ENCODE data around the gene RCOR3.
"Not testable (repeated sequence)": the region's sequence is repeated elsewhere in the genome, so short reads cannot be mapped to it uniquely, and the experiment has no call there.

Gene RCOR3

DNA sequence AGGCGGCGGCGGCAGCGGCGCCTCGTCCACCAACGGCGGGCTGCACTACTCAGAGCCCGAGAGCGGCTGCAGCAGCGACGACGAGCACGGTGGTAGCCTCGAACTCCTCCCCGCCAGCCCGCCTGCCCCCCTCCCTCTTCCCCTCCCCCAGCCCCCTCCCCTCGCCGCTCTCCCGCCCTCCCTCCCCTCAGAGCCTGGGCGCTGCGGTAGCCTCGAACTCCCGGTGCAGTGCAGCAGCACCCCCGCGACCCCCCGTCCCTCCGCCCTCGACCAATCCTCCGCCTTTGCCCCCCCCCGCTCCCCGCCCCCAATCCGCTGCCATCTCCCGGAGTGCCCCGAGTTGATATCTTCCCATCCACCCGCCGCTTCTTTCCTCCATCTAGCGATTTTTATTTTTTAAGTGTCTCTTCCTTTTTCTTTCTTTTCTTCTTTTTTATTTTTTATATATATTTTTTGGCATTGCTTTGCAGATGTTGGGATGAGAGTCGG lies 516 bp downstream of the RCOR3 start:
- no peak for FAIRE-seq
- no peak for DNase-seq (ENCODE audit: insufficient read length, low spot score)

DNA sequence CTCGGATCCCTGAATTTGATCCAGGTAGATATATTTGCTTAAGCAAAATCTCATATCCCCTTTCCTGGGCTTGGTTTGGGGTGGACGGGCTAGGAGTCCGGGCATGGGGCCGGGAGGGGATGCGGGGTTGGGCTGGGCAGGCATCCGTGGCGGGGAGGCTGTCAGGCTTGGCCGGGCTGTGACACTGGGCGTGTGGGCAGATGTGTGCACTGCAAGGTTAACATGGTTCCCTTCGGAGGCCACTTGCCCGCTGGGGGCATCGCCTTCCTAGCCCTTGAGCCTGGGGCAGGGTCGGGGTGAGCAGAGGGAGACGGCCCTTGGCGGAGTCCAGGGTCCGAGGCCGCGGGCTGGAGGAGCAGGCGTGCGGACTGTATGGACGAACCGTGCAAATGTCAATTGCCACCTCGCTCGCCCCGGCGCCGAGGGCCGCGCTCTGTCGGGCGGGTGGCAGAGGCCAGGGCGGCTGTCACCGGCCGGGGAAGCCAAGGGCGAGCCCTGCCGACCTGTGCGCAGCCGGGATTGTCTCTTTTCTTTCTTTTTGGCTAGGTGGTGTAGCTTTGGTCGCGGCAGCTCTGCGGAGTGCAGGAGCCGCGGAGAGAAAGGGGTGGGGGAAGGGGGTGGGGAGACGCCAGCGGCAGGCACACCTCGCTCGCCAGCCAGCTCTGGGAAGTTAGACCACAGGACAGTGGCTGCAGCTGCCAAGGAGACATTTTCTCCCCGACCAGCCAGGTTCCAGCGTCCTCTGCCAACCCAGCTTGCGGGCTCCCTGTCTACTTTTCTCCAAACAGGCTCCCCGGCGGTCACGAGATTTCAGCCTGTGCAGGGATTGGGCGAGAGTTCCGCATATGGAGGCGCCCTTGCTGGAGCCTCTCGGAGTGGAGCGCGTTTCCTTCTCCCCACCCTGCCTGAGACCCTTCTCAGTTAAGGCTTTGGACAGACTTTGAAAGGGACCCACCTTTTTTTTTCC lies 1.3 kb downstream of the RCOR3 start:
- DNase-seq (ENCODE audit: insufficient read length, low spot score) (peak; percentile 31), FAIRE-seq (peak; percentile 65)

DNA sequence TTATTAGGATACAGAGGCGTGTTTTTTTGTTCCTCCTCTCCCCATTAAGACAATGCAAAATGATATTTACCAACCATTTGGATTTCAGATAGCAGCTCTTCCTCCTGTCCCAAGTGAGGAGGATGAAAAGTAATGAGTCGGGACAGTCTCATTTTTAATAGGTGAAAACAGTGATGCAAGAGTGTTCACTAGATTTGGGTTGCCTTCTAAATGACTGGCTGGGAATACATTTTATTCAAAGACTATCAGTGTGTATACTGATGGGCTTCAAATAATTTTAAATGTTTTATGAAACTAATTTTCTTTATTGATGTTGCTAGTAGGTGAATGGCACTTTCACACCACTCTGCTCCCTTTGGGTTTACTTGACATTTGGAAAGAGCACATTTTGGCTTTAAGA lies 2.1 kb downstream of the RCOR3 start:
- FAIRE-seq: peak; percentile 77
- DNase-seq (ENCODE audit: insufficient read length, low spot score): no peak

DNA sequence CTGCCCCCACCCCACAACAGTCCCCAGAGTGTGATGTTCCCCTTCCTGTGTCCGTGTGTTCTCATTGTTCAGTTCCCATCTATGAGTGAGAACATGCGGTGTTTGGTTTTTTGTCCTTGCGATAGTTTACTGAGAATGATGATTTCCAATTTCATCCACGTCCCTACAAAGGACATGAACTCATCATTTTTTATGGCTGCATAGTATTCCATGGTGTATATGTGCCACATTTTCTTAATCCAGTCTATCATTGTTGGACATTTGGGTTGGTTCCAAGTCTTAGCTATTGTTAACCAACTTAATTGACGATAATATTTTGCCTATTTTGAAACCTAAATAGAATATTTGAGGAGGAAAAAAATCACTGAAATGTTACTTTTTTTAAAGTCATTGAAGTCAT lies 3.9 kb downstream of the RCOR3 start:
- not testable (repeated sequence) for FAIRE-seq; DNase-seq (ENCODE audit: insufficient read length, low spot score)

DNA sequence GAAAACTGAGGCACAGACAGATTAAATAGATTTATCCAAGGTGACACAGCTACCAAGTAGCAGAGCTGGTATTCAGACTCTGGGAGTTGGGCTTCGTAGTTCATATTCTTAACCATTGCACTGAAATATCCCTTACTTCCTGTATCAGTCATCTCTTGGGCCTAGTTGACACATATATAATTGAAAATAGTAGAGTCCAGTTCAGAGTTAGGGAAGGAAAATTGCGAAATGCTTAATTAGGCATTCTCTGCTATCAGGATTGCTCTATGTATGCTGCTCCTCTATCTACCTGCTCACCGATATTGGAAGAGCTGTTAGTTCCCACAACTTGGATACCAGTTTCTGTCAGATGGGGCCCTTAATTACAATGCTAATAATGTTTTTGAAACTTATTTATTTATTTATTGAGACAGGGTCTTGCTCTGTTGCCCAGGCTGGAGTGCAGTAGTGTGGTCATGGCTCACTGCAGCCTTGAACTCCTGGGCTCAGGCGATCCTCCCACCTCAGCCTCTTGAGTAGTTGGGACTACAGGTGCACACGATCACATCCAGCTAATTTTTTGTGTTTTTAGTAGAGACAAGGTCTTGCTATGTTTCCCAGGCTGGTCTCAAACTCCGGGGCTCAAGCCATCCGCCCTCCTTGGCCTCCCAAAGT lies 8.2 kb downstream of the RCOR3 start:
- FAIRE-seq: no peak
- no peak for DNase-seq (ENCODE audit: insufficient read length, low spot score)

DNA sequence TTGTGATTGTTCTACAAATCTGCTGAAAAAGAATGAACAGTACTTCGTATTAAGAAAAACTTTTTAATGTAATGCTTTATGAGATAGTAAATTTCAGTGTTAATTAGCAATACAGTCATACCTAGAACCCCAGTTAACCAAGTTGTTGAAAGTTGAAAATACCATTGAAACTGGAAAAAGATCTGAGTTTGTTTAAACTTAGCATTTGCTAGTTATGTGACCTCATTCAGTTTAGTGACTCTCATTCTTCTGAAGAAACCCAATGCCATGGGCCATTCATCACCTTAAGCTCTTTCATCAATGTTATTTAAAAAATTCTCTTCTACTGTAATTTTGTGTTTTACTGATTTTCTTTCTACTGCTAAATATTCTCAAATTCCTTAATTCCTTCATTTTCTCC lies 20.2 kb downstream of the RCOR3 start:
- DNase-seq (ENCODE audit: insufficient read length, low spot score) (no peak), FAIRE-seq (no peak)

DNA sequence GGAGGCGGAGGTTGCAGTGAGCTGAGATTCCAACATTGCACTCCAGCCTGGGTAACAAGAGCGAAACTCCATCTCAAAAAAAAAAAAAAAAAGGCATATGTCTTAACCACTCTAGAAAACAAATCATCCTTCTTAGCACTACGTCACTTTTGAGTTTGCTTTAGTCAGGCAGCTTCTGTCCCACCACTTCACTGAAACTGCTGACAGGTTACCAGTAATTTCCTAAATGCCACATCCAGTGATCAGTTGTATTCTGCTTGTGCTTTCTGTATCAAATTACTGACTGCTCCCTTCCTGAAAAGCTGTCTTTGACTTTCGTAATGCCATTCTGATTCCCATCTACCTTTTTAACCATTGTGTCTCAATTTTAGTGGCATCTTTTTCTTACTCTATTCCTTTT lies 21.7 kb downstream of the RCOR3 start:
- FAIRE-seq (no peak), DNase-seq (ENCODE audit: insufficient read length, low spot score) (no peak)

DNA sequence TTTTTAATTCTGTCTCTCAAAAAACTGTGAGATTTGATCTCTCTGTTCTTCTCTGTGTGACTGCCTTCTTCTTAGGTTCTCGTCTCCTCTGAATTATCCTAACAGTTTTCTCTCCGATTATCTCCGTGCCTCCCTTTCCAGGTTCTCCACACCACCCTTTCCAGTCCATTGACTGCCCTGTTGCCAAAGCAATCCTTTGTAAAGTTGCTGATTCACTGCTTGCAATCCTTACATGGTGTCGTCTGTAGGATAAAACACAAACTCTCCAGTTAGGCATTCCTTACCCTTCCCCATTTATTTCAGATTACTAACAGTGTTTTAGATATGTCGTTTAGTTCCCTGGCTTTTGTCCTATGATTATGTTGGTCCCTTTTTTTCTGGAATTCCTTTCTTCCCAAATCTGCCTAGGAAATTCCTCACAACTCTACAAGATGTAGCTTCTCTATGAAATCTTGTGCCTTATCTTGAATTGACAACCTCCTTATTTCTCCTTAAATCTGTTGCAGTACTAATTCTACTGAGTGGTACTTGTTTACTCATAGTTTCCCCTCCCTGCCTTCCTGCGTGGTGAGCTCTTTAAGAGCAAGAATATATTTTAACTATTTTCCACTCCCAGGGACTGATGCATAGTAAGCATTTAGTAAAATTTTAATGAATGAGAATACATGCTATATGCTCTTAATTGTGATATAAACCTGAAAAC lies 22.3 kb downstream of the RCOR3 start:
- DNase-seq (ENCODE audit: insufficient read length, low spot score): no peak
- no peak for FAIRE-seq

DNA sequence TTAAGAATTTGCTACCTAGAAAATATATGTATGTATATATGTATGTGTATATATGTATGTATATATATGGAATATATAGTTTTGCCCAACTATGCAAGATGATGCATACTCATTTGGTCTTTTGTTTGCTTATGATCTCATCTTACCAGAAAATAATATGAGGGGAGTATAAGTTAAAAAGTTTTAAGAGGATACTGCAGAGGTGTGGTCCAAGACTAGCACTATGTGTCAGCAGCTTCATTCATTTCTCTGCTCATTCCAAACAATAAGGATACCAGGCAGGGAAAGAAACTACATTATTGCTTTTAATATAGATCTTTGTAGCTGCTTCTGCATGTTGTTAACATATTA lies 22.8 kb downstream of the RCOR3 start:
- FAIRE-seq (no peak), DNase-seq (ENCODE audit: insufficient read length, low spot score) (no peak)

DNA sequence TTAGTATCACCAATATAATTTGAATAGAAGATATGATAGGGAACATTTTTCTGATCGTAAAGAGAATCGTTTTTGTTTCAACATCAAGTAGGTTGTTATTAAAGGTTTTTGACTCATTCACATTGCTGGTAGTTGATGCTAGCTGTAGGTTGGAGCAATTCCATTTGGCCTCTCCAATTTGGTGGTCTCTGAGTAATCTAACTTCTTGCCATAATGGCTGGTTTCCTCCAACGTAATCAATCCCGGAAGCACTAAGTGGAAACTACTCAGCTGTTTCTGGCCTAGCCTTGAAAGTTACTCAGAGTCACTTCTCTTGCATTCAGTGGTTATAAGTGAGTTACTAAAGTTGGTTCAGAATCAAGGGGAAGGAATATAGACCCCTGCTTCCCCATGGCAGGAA lies 26.0 kb downstream of the RCOR3 start:
- no peak for DNase-seq (ENCODE audit: insufficient read length, low spot score)
- no peak for FAIRE-seq

DNA sequence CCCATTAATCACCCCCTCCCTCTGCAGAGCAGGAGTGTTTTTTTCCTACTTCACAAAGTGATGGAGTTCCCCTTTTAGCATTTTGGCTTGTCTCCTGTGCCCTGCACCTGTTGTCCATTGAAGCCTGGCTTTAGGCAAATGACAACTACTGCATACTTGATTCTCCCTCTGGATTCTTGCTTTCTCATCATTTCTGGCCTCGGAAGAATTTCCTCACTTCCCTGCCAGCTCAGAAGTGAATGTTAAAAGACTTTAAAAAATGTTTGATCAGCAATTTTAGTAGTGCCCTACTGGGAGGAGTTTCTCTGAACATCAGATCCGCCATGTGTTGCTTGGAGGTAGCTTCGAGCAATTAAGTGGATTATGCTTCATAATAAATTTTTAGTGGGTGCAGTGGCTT lies 28.1 kb downstream of the RCOR3 start:
- no peak for FAIRE-seq
- no peak for DNase-seq (ENCODE audit: insufficient read length, low spot score)

DNA sequence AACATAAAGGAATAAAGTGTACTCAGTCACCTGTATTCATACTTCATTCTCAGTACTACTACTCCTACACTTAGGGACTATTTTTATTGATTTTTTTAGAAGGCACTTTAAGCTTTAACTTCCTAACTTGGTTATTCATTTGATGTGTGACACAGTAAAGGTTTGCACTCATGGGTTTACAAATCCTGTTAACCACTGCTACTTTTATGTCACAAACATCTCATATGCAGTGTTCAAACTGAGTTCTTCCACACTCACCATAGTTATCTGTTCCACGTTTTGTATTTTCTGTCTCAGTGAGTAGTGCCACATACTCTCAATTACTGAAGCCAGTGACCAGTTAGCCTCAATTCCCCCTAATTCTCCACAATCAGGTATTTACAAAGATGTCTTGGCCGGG lies 33.2 kb downstream of the RCOR3 start:
- FAIRE-seq (no peak), DNase-seq (ENCODE audit: insufficient read length, low spot score) (no peak)

DNA sequence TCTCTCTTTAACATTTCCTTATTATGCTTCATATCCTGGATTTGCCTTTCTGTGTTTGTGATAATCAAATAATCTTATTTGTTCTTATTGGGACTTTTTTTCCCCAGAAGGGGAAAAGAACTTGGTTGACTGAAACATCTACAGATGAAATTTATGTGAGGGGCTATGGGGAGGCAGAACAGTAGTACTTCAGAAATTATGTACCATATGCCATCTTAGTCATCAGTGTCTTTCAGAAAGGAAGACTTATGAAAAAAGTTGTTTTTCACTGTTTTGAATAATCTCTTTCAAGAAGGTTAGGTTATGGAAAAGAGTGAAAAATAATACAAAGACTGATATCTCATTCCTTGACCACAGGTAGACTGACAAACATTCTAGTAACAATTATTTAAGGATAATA lies 37.2 kb downstream of the RCOR3 start:
- no peak for FAIRE-seq
- DNase-seq (ENCODE audit: insufficient read length, low spot score): no peak

DNA sequence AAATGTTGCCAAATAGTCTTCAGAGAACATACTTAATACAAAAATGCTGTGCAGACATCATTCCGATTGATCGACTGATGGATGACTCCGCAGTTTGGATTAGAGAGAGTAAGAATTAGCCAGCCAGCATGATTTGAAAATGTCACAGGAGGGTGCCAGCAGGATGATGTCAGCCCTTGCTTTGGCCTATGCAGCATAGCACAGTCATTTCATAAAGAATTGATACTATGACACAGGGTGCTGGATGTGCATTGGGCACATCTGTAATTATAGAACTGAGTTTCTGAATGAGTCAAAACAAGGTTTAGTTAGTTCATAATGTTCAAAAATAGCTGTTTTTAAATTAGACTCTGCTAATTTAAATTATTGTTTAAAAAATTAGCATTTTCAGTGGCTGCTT lies 45.9 kb downstream of the RCOR3 start:
- FAIRE-seq (peak; percentile 52), DNase-seq (ENCODE audit: insufficient read length, low spot score) (no peak)

DNA sequence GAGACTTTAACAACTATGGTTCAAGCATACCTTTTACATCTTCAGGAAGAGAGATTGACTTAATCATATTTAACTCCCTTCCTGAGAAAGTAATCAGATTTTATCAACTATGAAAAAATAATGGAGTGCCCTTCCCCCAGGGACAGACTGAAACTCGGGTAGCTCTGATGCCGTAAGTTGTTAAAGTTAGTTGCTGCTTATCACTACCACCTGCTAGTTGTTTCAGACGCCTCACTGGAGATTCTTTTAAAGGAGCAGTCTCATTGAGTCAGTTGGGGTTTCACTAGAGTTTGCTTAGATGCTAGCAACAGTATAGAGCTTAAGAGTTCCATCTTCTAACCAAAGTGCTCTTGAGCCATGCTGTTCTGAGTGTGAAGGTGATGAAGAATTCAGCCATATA lies 50.5 kb downstream of the RCOR3 start:
- DNase-seq (ENCODE audit: insufficient read length, low spot score) (no peak), FAIRE-seq (no peak)

DNA sequence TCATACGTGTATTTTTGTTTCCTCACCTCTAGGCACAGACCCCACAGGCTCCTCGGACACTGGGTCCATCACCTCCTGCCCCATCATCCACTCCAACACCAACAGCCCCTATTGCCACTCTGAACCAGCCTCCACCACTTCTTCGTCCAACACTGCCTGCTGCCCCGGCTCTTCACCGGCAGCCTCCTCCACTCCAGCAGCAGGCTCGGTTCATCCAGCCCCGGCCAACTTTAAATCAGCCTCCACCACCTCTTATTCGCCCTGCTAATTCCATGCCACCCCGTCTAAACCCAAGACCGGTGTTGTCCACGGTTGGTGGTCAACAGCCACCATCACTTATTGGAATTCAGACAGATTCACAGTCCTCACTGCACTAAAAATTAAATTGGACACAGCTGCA lies 54.2 kb downstream of the RCOR3 start:
- no peak for FAIRE-seq
- DNase-seq (ENCODE audit: insufficient read length, low spot score): no peak

DNA sequence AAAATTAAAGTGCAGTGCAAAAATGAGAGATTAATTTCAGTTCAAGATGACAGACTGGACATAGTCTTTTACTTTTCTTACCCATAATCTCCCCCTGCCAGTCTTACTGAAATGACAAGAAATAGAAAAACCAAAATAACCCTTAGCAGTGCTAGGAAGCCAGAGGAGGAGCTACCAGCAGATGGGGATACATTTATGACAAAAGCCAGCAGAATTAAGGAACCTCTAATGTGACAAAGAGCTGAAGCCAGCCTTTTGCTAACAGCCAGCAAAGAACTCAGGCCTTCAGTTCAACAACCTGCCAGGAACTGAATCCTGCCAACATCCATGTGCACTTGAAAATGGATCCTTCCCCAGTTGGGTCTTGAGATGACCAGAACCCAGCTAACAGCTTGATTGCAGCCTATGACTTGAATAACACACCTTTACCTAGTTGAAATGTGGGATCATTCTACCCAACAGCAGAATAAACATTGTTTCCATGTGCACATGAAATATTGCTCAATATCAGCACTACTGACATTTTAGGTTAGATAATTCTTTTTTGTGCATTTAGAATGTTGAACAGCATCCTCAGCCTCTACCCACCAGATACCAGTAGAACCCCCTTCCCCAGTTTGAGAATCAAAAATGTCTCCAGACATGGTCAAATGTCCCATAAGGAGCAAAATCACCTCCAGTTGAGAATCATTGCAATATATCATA lies 59.6 kb downstream of the RCOR3 start:
- no peak for FAIRE-seq

DNA sequence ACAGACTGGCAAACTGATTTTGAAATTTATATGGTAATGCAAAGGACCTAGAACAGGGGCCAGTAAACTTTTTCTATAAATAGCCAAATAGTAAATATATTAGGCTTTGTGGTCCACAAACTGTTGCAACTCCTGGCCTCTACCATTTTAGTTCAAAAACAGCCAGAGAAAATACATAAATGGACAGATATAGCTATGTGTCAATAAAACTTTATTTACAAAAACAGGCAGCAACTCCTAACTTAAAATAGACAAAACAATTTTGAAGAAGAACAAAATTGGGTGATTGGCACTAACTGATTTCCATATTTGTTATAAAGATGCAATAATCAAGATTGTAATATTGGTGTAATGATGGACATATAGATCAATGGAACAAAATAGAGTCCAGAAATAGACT lies 60.7 kb downstream of the RCOR3 start:
- FAIRE-seq (no peak), DNase-seq (ENCODE audit: insufficient read length, low spot score) (no peak)

More for the DNA sequence above, 59.6 kb downstream of the RCOR3 start:
- no peak for DNase-seq (ENCODE audit: insufficient read length, low spot score)

DNA sequence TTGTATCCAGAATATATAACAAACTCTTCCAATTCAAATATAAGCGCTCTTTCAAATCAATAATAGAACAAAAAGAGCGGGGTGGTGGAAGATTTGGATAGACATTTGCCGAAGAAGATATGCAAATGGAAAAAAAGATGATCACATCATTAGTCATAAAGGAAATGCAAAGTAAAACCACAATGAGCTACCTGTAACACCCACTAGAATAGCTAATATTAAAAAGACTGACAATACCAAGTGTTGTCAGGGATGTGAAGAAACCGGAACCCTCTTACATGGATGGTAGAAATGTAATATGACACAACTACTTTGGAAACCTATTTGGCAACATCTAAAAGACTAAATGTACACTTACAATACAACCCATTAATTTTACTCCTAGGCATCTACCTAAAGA lies 61.8 kb downstream of the RCOR3 start:
- FAIRE-seq (peak; percentile 70), DNase-seq (ENCODE audit: insufficient read length, low spot score) (no peak)

DNA sequence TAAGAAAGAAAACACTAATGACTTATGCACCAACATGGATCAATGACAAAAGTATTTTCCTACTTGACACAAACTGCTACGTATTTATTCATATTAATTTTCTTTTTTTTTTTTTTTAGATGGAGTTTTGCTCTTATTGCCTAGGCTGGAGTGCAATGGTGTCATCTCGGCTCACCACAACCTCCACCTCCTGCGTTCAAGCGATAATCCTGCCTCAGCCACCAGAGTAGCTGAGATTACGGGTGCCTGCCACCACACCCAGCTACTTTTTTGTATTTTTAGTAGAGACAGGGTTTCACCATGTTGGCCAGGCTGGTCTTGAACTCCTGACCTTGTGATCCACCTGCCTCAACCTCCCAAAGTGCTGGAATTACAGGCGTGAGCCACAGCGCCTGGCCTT lies 62.5 kb downstream of the RCOR3 start:
- FAIRE-seq: not testable (repeated sequence)

More for the DNA sequence above, 62.5 kb downstream of the RCOR3 start:
- not testable (repeated sequence) for DNase-seq (ENCODE audit: insufficient read length, low spot score)

All from GM19239 (cell line).